ENCODE results near the gene GPR150. TPM values are rescaled to one million over a fixed set of nuclear protein-coding genes. Genes with fewer than 3 reads are reported as not detected.
A peak's percentile ranks its signal among the peaks of the same experiment; 100 is the strongest.

Gene GPR150
- total and polyA plus RNA-seq, 4 experiments from 2014 or later, result 1.5 to 6.1 (median 2.7) TPM

GRCh38 chr5:95621839-95622629, 2.1 kb downstream of the GPR150 start:
- peaks cover 49 to 72% (median 55%) of the 10 kb centered on the region in 4 donors for H3K4me1 Mint-ChIP-seq
- Histone ChIP-seq H3K4me1 (ENCODE audit: insufficient read depth, low read length) (peaks cover 67% of the 10 kb centered on the region), H3K36me3 (ENCODE audit: insufficient read depth, low read length) (no peaks in the 10 kb centered on the region), H3K27ac (ENCODE audit: low read depth, low read length) (peak overlapping the region; percentile 59), H3K27me3 (ENCODE audit: insufficient read depth, low read length) (no peaks in the 10 kb centered on the region), H3K4me3 (ENCODE audit: low read length in 2 of 2) (peak overlapping the region; percentile 8 to 73), H3K9me3 (ENCODE audit: control insufficient read depth in 1 of 2, low read length in 2 of 2) (no peaks in the 10 kb centered on the region)
- ChIA-PET POLR2A (ENCODE audit: partially characterized antibody) (interaction anchor here (0.7 to 5.8 kb wide), 19 partner anchors 10 to 1254 kb away, joined by 3 to 110 read pairs (median 5); partner anchors contain the start of genes ARSK, ERAP1, ERAP2 and GLRX), CTCF (ENCODE audit: partially characterized antibody) (interaction anchor here (1.1 to 7.7 kb wide), 8 partner anchors 9 to 225 kb away, joined by 3 to 89 read pairs (median 10); partner anchors contain the start of genes ARSK, RFESD and SKIC3)
- H3K4me3 Mint-ChIP-seq, result peak overlapping the region; percentile 71 to 92 (median 87)
- DNase-seq, result peak; percentile 71 to 80 (median 76)
- no peaks in the 10 kb centered on the region for H3K27me3 Mint-ChIP-seq
- intact Hi-C loops (cut with micrococcal nuclease), result loop anchor here (1.0 to 5.0 kb wide), 3 partner anchors 10 to 340 kb away; partner anchors contain the start of gene ELL2
- peaks cover 0 to 2% (median 0%) of the 10 kb centered on the region in 8 donors for H3K9me3 Mint-ChIP-seq
- H3K27ac Mint-ChIP-seq, result peak overlapping the region; percentile 70 to 97 (median 93)
- H3K36me3 Mint-ChIP-seq, result peaks cover 0 to 3% of the 10 kb centered on the region in 2 donors

- H3K4me1 ChIP-seq (ENCODE audit: insufficient read depth, low read length), result peaks cover 57% of the 10 kb centered on the region
- peak overlapping the region in 3 of 8 donors; percentile 27 to 59 (median 51) for H3K4me3 Mint-ChIP-seq
- intact Hi-C loops (cut with micrococcal nuclease), result loop anchor here (5.0 kb wide), 1 partner anchor 339 kb away; the partner anchor contains the start of gene ELL2
- CTCF ChIA-PET (ENCODE audit: partially characterized antibody), result interaction anchor here (1.1 to 7.7 kb wide), 5 partner anchors 8 to 158 kb away, joined by 3 to 89 read pairs (median 12); partner anchors contain the start of genes ARSK, RFESD and SKIC3
- no peak for DNase-seq
- no peak overlapping the region for H3K4me3 ChIP-seq (ENCODE audit: low read length in 2 of 2)
- H3K27me3 ChIP-seq (ENCODE audit: insufficient read depth, low read length), result no peaks in the 10 kb centered on the region
- peak overlapping the region; percentile 59 for H3K27ac ChIP-seq (ENCODE audit: low read depth, low read length)
- H3K4me1 Mint-ChIP-seq, result peaks cover 37 to 57% (median 44%) of the 10 kb centered on the region in 4 donors
- peak overlapping the region; percentile 58 to 95 (median 85) for H3K27ac Mint-ChIP-seq
- no peaks in the 10 kb centered on the region for H3K9me3 ChIP-seq (ENCODE audit: control insufficient read depth in 1 of 2, low read length in 2 of 2)
- peaks cover 0 to 2% (median 0%) of the 10 kb centered on the region in 8 donors for H3K9me3 Mint-ChIP-seq
- H3K36me3 Mint-ChIP-seq, result peaks cover 0 to 3% of the 10 kb centered on the region in 2 donors
- POLR2A ChIA-PET (ENCODE audit: partially characterized antibody), result interaction anchor here (4.3 to 5.8 kb wide), 3 partner anchors 8 to 68 kb away, joined by 62 to 110 read pairs (median 87); partner anchors contain the start of genes ARSK, RFESD and SKIC3
- H3K27me3 Mint-ChIP-seq, result no peaks in the 10 kb centered on the region
- H3K36me3 ChIP-seq (ENCODE audit: insufficient read depth, low read length), result no peaks in the 10 kb centered on the region
Observed at GRCh38 chr5:95623706-95624105, 3.8 kb downstream of the GPR150 start.

- peaks cover 50% of the 10 kb centered on the region for H3K4me1 ChIP-seq (ENCODE audit: insufficient read depth, low read length)
- no peaks in the 10 kb centered on the region for H3K9me3 ChIP-seq (ENCODE audit: control insufficient read depth in 1 of 2, low read length in 2 of 2)
- ChIA-PET POLR2A (ENCODE audit: partially characterized antibody) (interaction anchor here (4.3 to 5.8 kb wide), 3 partner anchors 7 to 68 kb away, joined by 62 to 110 read pairs (median 87); partner anchors contain the start of genes ARSK, RFESD and SKIC3), CTCF (ENCODE audit: partially characterized antibody) (interaction anchor here (1.1 to 7.7 kb wide), 3 partner anchors 7 to 68 kb away, joined by 4 to 89 read pairs (median 20); partner anchors contain the start of genes ARSK, RFESD and SKIC3)
- no peaks in the 10 kb centered on the region for H3K36me3 ChIP-seq (ENCODE audit: insufficient read depth, low read length)
- H3K27me3 Mint-ChIP-seq, result no peaks in the 10 kb centered on the region
- intact Hi-C loops (cut with micrococcal nuclease), result loop anchor here (5.0 kb wide), 1 partner anchor 338 kb away; the partner anchor contains the start of gene ELL2
- H3K4me1 Mint-ChIP-seq, result peaks cover 31 to 50% (median 39%) of the 10 kb centered on the region in 4 donors
- H3K9me3 Mint-ChIP-seq, result peaks cover 0 to 2% (median 0%) of the 10 kb centered on the region in 8 donors
- peaks cover 0 to 3% of the 10 kb centered on the region in 2 donors for H3K36me3 Mint-ChIP-seq
- no peaks in the 10 kb centered on the region for H3K27me3 ChIP-seq (ENCODE audit: insufficient read depth, low read length)
- H3K4me3 ChIP-seq (ENCODE audit: low read length in 2 of 2), result no peak overlapping the region
- no peak for DNase-seq
- peak overlapping the region; percentile 47 to 93 (median 77) for H3K27ac Mint-ChIP-seq
- H3K27ac ChIP-seq (ENCODE audit: low read depth, low read length), result no peak overlapping the region
- H3K4me3 Mint-ChIP-seq, result peak overlapping the region in 2 of 8 donors; percentile 51 to 59
Observed at GRCh38 chr5:95624368-95624767, 4.5 kb downstream of the GPR150 start.

GRCh38 chr5:95626701-95627100, 6.8 kb downstream of the GPR150 start:
- Mint-ChIP-seq H3K4me3 (no peak overlapping the region), H3K36me3 (no peaks in the 10 kb centered on the region), H3K27me3 (no peaks in the 10 kb centered on the region), H3K9me3 (peaks cover 0 to 2% (median 0%) of the 10 kb centered on the region in 8 donors), H3K27ac (peak overlapping the region in 1 of 7 donors; percentile 37), H3K4me1 (peaks cover 26 to 53% (median 38%) of the 10 kb centered on the region in 4 donors)
- no peak overlapping the region for H3K27ac ChIP-seq (ENCODE audit: low read depth, low read length)
- H3K4me3 ChIP-seq (ENCODE audit: low read length in 2 of 2), result no peak overlapping the region
- DNase-seq, result no peak
- H3K27me3 ChIP-seq (ENCODE audit: insufficient read depth, low read length), result no peaks in the 10 kb centered on the region
- intact Hi-C loops (cut with micrococcal nuclease), result no loop called here
- no peaks in the 10 kb centered on the region for H3K9me3 ChIP-seq (ENCODE audit: control insufficient read depth in 1 of 2, low read length in 2 of 2)
- ChIA-PET CTCF (ENCODE audit: partially characterized antibody) (interaction anchor here (7.7 kb wide), 1 partner anchor 17 kb away, joined by 89 read pairs; the partner anchor contains the start of gene RFESD), POLR2A (ENCODE audit: partially characterized antibody) (interaction anchor here (1.3 kb wide), 1 partner anchor 73 kb away, joined by 3 read pairs; no protein-coding TSS in a partner anchor)
- peaks cover 45% of the 10 kb centered on the region for H3K4me1 ChIP-seq (ENCODE audit: insufficient read depth, low read length)
- H3K36me3 ChIP-seq (ENCODE audit: insufficient read depth, low read length), result no peaks in the 10 kb centered on the region

GRCh38 chr5:95627971-95628810, 8.3 kb downstream of the GPR150 start:
- Histone ChIP-seq H3K27ac (ENCODE audit: low read depth, low read length) (no peak overlapping the region), H3K27me3 (ENCODE audit: insufficient read depth, low read length) (no peaks in the 10 kb centered on the region), H3K4me3 (ENCODE audit: low read length in 2 of 2) (no peak overlapping the region), H3K4me1 (ENCODE audit: insufficient read depth, low read length) (peaks cover 39% of the 10 kb centered on the region), H3K9me3 (ENCODE audit: control insufficient read depth in 1 of 2, low read length in 2 of 2) (no peaks in the 10 kb centered on the region), H3K36me3 (ENCODE audit: insufficient read depth, low read length) (no peaks in the 10 kb centered on the region)
- Mint-ChIP-seq H3K27me3 (no peaks in the 10 kb centered on the region), H3K4me3 (no peak overlapping the region), H3K9me3 (peaks cover 0 to 2% (median 0%) of the 10 kb centered on the region in 8 donors), H3K36me3 (no peaks in the 10 kb centered on the region), H3K4me1 (peaks cover 25 to 53% (median 36%) of the 10 kb centered on the region in 4 donors), H3K27ac (peak overlapping the region in 2 of 7 donors; percentile 0 to 60)
- CTCF ChIA-PET (ENCODE audit: partially characterized antibody), result no interaction called here
- no peak for DNase-seq
- intact Hi-C loops (cut with micrococcal nuclease), result no loop called here
- POLR2A ChIA-PET (ENCODE audit: partially characterized antibody), result interaction anchor here (0.8 to 1.3 kb wide), 2 partner anchors 18 to 74 kb away, joined by 3 read pairs; partner anchors contain the start of gene RFESD

GRCh38 chr5:95628933-95629332, 9.0 kb downstream of the GPR150 start:
- Histone ChIP-seq H3K27me3 (ENCODE audit: insufficient read depth, low read length) (no peaks in the 10 kb centered on the region), H3K9me3 (ENCODE audit: control insufficient read depth in 1 of 2, low read length in 2 of 2) (no peaks in the 10 kb centered on the region), H3K27ac (ENCODE audit: low read depth, low read length) (no peak overlapping the region), H3K4me3 (ENCODE audit: low read length in 2 of 2) (no peak overlapping the region), H3K36me3 (ENCODE audit: insufficient read depth, low read length) (no peaks in the 10 kb centered on the region), H3K4me1 (ENCODE audit: insufficient read depth, low read length) (peaks cover 32% of the 10 kb centered on the region)
- Mint-ChIP-seq H3K4me1 (peaks cover 20 to 53% (median 34%) of the 10 kb centered on the region in 4 donors), H3K9me3 (peaks cover 0 to 2% (median 0%) of the 10 kb centered on the region in 8 donors), H3K4me3 (no peak overlapping the region), H3K27ac (no peak overlapping the region), H3K36me3 (no peaks in the 10 kb centered on the region), H3K27me3 (no peaks in the 10 kb centered on the region)
- no peak for DNase-seq
- ChIA-PET POLR2A (ENCODE audit: partially characterized antibody) (interaction anchor here (1.6 kb wide), 1 partner anchor 8 kb away, joined by 5 read pairs; the partner anchor contains the start of gene GPR150), CTCF (ENCODE audit: partially characterized antibody) (no interaction called here)
- intact Hi-C loops (cut with micrococcal nuclease), result no loop called here
